ENCODE measurements around the gene ZNF608.

ZNF608 gene

DNA sequence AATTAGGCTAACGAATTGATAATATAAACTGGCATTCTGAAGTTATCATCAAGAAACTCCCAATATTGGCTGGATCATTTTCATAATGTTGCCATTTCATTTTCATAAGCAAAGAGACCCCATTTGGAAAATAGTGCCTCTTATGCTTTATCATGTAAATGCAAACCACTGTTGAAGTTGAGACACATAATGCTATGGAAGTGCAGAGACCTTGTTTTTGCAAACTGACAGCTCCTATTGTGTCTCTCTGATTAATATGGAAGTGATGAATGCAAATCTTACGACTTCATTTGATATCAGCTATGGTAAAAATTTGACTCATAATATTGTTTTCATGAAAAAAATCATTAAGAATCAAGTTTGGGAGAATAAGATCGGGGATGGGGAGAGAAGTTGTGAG is 25.3 kb upstream of the ZNF608 start:
- CTCF ChIA-PET: no interaction called here
- TF ChIP-seq, protein P1, sequence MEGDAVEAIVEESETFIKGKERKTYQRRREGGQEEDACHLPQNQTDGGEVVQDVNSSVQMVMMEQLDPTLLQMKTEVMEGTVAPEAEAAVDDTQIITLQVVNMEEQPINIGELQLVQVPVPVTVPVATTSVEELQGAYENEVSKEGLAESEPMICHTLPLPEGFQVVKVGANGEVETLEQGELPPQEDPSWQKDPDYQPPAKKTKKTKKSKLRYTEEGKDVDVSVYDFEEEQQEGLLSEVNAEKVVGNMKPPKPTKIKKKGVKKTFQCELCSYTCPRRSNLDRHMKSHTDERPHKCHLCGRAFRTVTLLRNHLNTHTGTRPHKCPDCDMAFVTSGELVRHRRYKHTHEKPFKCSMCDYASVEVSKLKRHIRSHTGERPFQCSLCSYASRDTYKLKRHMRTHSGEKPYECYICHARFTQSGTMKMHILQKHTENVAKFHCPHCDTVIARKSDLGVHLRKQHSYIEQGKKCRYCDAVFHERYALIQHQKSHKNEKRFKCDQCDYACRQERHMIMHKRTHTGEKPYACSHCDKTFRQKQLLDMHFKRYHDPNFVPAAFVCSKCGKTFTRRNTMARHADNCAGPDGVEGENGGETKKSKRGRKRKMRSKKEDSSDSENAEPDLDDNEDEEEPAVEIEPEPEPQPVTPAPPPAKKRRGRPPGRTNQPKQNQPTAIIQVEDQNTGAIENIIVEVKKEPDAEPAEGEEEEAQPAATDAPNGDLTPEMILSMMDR (conservative IDR thresholded peaks at IDR 0.05; ENCODE audit: low read depth): no peak

GRCh38 chr5:124764992-124765611 is 18.7 kb upstream of the ZNF608 start:
- H3K27ac ChIP-seq: no peak overlapping the region
- DNase-seq (ENCODE audit: low spot score): no peak
- TF ChIP-seq, protein P1 (conservative IDR thresholded peaks at IDR 0.05; ENCODE audit: low read depth): no peak
- CTCF ChIA-PET: interaction anchor here (0.6 kb wide), 1 partner anchor 825 kb away, joined by 3 read pairs; no protein-coding TSS in a partner anchor
- POLR2A ChIA-PET (ENCODE audit: low non-redundant PET): no interaction called here

More for the DNA sequence above, 25.3 kb upstream of the ZNF608 start:
- DNase-seq (ENCODE audit: low spot score): no peak
- POLR2A ChIA-PET (ENCODE audit: low non-redundant PET): no interaction called here
- no peak overlapping the region for H3K27ac ChIP-seq

DNA sequence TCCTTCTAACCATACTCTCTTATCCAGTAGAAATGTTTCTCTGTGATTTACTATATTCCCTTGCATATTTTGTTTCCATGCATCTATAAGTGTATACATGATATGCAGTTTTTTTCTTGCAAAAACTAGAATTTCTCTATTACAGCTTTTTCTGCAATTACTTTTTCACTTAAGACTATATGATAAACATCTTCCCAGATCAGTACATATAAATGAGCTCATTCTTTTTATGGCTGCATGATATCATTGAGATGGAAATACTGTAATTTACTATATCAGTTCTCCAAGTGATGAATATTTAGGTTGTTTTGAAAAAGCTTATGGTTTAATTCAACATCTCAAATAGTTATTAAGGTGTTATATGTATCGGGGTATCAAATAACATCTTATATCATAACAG is 18.1 kb upstream of the ZNF608 start:
- TF ChIP-seq, protein P1 (conservative IDR thresholded peaks at IDR 0.05; ENCODE audit: low read depth): no peak
- DNase-seq (ENCODE audit: low spot score): no peak
- POLR2A ChIA-PET (ENCODE audit: low non-redundant PET): no interaction called here
- H3K27ac ChIP-seq: no peak overlapping the region
- CTCF ChIA-PET: interaction anchor here (0.6 kb wide), 1 partner anchor 825 kb away, joined by 3 read pairs; no protein-coding TSS in a partner anchor

GRCh38 chr5:124761010-124761409 is 14.6 kb upstream of the ZNF608 start:
- ChIA-PET POLR2A (ENCODE audit: low non-redundant PET) (no interaction called here), CTCF (interaction anchor here (0.6 kb wide), 1 partner anchor 25 kb away, joined by 3 read pairs; no protein-coding TSS in a partner anchor)
- H3K27ac ChIP-seq: no peak overlapping the region
- TF ChIP-seq, protein P1 (conservative IDR thresholded peaks at IDR 0.05; ENCODE audit: low read depth): no peak
- no peak for DNase-seq (ENCODE audit: low spot score)

DNA sequence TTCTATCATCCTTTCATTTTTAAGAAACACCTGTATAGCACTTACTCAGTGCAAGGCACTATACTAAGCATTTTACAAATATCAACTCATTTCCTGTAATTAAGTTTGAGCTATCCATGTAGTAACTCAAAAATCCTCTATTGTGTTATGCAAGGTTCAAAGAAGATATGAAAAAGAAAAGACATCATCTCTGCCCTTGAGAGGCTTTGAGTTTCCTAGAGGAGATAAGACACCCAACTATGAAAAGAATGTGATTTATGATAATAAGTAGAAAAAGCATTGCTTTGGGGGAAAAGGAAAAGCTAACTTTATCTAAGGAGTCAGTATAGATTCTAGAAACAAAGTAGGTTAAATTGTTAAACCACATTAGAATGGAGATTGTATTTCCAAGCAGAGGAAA is 14.2 kb upstream of the ZNF608 start:
- DNase-seq (ENCODE audit: low spot score): no peak
- TF ChIP-seq, protein P1 (conservative IDR thresholded peaks at IDR 0.05; ENCODE audit: low read depth): no peak
- CTCF ChIA-PET: no interaction called here
- POLR2A ChIA-PET (ENCODE audit: low non-redundant PET): no interaction called here
- no peak overlapping the region for H3K27ac ChIP-seq

GRCh38 chr5:124755565-124755964 is 9.1 kb upstream of the ZNF608 start:
- peak; percentile 80 for DNase-seq (ENCODE audit: low spot score)
- TF ChIP-seq, protein P1 (conservative IDR thresholded peaks at IDR 0.05; ENCODE audit: low read depth): no peak
- ChIA-PET CTCF (interaction anchor here (0.6 to 0.8 kb wide), 2 partner anchors 17 to 224 kb away, joined by 3 to 5 read pairs; no protein-coding TSS in a partner anchor), POLR2A (ENCODE audit: low non-redundant PET) (no interaction called here)
- H3K27ac ChIP-seq: no peak overlapping the region

Measured in RWPE1 (cell line).